Measurements from ENCODE around the gene CCDC80. TPM values are rescaled to one million over a fixed set of nuclear protein-coding genes. Genes with fewer than 3 reads are reported as not detected.
"Not testable (repeated sequence)": the region's sequence is repeated elsewhere in the genome, so short reads cannot be mapped to it uniquely, and the experiment has no call there.

CCDC80 gene
- total RNA-seq, 2 donors from 2014 or later, result not detected

DNA sequence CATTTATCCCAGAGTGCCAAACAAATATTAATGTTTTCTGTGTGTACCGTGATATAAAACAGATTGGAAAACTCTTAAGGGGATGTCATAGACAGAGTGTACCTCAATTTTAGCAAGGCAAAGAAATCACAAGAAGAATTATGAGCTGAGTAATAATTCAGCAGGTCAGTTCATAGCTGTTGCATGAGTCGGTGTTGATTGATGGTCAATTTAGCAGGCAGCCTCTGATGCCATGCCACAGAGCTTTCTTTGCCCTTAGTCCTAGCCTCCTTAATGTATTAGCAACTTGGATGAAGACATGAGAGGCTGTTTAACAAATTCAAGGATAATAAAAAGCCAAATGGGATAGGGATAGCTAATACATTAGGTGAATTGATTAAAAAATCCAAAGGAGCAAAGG, 72.3 kb downstream of the CCDC80 start:
- Mint-ChIP-seq H3K27me3 (no peaks in the 10 kb centered on the region), H3K27ac (no peak overlapping the region), H3K36me3 (ENCODE audit: low read depth) (peaks cover 60% of the 10 kb centered on the region), H3K9me3 (no peaks in the 10 kb centered on the region), H3K4me1 (peaks cover 21% of the 10 kb centered on the region), H3K4me3 (no peak overlapping the region)
- ATAC-seq (replicated peaks), result no peak

GRCh38 chr3:112564940-112565305, 76.0 kb downstream of the CCDC80 start:
- Mint-ChIP-seq H3K9me3 (no peaks in the 10 kb centered on the region), H3K4me3 (no peak overlapping the region), H3K27me3 (no peaks in the 10 kb centered on the region), H3K27ac (peak overlapping the region; percentile 17), H3K4me1 (peaks cover 22% of the 10 kb centered on the region), H3K36me3 (ENCODE audit: low read depth) (peaks cover 49% of the 10 kb centered on the region)
- ATAC-seq (replicated peaks), result no peak

DNA sequence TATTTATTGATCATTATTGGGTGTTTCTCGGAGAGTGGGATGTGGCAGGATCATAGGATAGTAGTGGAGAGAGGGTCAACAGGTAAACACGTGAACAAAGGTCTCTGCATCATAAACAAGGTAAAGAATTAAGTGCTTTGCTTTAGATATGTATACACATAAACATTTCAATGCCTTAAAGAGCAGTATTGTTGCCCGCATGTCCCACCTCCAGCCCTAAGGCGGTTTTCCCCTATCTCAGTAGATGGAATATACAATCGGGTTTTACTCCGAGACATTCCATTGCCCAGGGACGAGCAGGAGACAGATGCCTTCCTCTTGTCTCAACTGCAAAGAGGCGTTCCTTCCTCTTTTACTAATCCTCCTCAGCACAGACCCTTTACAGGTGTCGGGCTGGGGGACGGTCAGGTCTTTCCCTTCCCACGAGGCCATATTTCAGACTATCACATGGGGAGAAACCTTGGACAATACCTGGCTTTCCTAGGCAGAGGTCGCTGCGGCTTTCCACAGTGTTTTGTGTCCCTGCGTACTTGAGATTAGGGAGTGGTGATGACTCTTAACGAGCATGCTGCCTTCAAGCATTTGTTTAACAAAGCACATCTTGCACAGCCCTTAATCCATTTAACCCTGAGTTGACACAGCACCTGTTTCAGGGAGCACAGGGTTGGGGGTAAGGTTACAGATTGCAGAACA, 76.5 kb downstream of the CCDC80 start:
- peaks cover 28% of the 10 kb centered on the region for H3K4me1 Mint-ChIP-seq
- H3K4me3 Mint-ChIP-seq; H3K9me3 Mint-ChIP-seq; ATAC-seq (replicated peaks); H3K27me3 Mint-ChIP-seq: not testable (repeated sequence)
- H3K36me3 Mint-ChIP-seq (ENCODE audit: low read depth), result peaks cover 49% of the 10 kb centered on the region
- peak overlapping the region; percentile 36 for H3K27ac Mint-ChIP-seq

DNA sequence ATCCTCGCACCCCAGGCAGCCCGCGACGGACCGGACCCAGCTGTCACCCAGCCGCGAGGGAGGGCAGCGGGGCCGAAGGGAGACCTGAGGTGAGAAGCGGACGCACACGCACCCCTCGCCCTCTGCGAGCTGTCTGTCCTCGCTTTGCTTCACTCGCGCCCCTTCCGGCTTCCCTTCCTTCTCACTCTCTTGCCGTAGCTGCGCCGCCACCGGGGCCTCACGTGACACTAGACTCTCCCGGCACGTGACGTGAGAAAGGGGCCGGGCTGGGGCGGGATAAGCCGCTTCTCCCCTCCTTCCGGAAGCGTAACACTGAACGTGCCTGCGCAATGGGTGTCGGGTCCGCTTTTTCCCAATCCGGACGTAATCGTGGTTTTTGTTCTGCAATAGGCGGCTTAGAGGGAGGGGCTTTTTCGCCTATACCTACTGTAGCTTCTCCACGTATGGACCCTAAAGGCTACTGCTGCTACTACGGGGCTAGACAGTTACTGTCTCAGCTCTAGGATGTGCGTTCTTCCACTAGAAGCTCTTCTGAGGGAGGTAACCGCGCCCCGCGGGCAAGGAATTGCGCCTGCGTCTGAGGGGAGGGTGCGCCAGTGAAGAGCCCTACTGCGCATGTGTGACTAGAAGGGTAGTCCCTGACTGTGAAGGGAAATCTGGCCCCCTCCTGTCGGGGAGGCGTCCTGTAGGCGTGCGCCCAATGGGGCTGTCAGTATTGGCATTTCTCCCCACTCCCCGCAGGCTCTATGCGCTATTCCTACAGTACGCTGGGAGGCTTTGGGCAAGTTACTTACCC, 79.0 kb downstream of the CCDC80 start, which contains the start of the genes ATG3 and SLC35A5:
TSS of gene ATG3 (minus strand) at position 229 of the 796 bp plus-strand sequence. CDS start 434 bp downstream, outside the sequence.
TSS of gene SLC35A5 (plus strand) at position 312 of the 796 bp plus-strand sequence. CDS start 1,359 bp downstream, outside the sequence.
- no peaks in the 10 kb centered on the region for H3K9me3 Mint-ChIP-seq
- peak; percentile 85 for ATAC-seq (replicated peaks)
- peaks cover 67% of the 10 kb centered on the region for H3K36me3 Mint-ChIP-seq (ENCODE audit: low read depth)
- H3K4me3 Mint-ChIP-seq, result peak within 1 kb of the TSS; percentile 97
- H3K27me3 Mint-ChIP-seq, result no peaks in the 10 kb centered on the region
- H3K4me1 Mint-ChIP-seq, result peaks cover 35% of the 10 kb centered on the region
- peak within 1 kb of the TSS; percentile 97 for H3K27ac Mint-ChIP-seq

- peak overlapping the region; percentile 97 for H3K4me3 Mint-ChIP-seq
- peak overlapping the region; percentile 97 for H3K27ac Mint-ChIP-seq
- peaks cover 67% of the 10 kb centered on the region for H3K36me3 Mint-ChIP-seq (ENCODE audit: low read depth)
- peaks cover 31% of the 10 kb centered on the region for H3K4me1 Mint-ChIP-seq
- H3K27me3 Mint-ChIP-seq, result no peaks in the 10 kb centered on the region
- peak; percentile 64 for ATAC-seq (replicated peaks)
- no peaks in the 10 kb centered on the region for H3K9me3 Mint-ChIP-seq
Measured at GRCh38 chr3:112561484-112561733, 79.5 kb downstream of the CCDC80 start.

GRCh38 chr3:112560721-112561483, 80.0 kb downstream of the CCDC80 start:
- H3K36me3 Mint-ChIP-seq (ENCODE audit: low read depth), result peaks cover 65% of the 10 kb centered on the region
- H3K4me3 Mint-ChIP-seq, result peak overlapping the region; percentile 97
- peak overlapping the region; percentile 97 for H3K27ac Mint-ChIP-seq
- H3K9me3 Mint-ChIP-seq, result no peaks in the 10 kb centered on the region
- no peaks in the 10 kb centered on the region for H3K27me3 Mint-ChIP-seq
- H3K4me1 Mint-ChIP-seq, result peaks cover 29% of the 10 kb centered on the region
- peak; percentile 38 for ATAC-seq (replicated peaks)

GRCh38 chr3:112560307-112560706, 80.6 kb downstream of the CCDC80 start:
- peak overlapping the region; percentile 97 for H3K4me3 Mint-ChIP-seq
- H3K36me3 Mint-ChIP-seq (ENCODE audit: low read depth), result peaks cover 65% of the 10 kb centered on the region
- no peaks in the 10 kb centered on the region for H3K27me3 Mint-ChIP-seq
- H3K4me1 Mint-ChIP-seq, result peaks cover 31% of the 10 kb centered on the region
- ATAC-seq (replicated peaks), result no peak
- no peaks in the 10 kb centered on the region for H3K9me3 Mint-ChIP-seq
- H3K27ac Mint-ChIP-seq, result peak overlapping the region; percentile 97

DNA sequence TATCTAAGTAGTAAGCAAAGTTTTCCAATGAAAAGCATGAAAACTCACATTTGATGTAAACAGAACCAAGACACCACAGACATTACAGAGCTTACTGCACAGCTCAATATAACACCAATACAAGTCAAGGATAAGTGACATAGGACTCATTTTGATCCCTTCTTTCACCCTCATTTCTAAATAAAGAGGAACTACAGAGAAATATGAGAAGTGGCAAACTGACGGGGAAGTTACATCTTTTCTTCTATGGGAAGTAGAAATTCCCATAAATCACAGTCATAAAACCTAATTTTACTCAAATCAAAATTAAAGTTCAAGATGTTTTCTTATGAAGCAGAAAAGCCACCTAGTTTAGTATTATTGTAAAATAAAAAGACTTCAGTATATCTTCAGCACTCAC, 83.0 kb downstream of the CCDC80 start:
- Mint-ChIP-seq H3K27me3 (no peaks in the 10 kb centered on the region), H3K36me3 (ENCODE audit: low read depth) (peaks cover 71% of the 10 kb centered on the region), H3K9me3 (no peaks in the 10 kb centered on the region), H3K4me1 (peaks cover 33% of the 10 kb centered on the region), H3K4me3 (no peak overlapping the region), H3K27ac (no peak overlapping the region)
- no peak for ATAC-seq (replicated peaks)

- peak; percentile 34 for ATAC-seq (replicated peaks)
- Mint-ChIP-seq H3K27ac (peak overlapping the region; percentile 57), H3K9me3 (no peaks in the 10 kb centered on the region), H3K4me3 (peak overlapping the region; percentile 42), H3K4me1 (peaks cover 33% of the 10 kb centered on the region), H3K27me3 (no peaks in the 10 kb centered on the region), H3K36me3 (ENCODE audit: low read depth) (peaks cover 76% of the 10 kb centered on the region)
Measured at GRCh38 chr3:112555535-112556170, 85.3 kb downstream of the CCDC80 start.

- ATAC-seq (replicated peaks), result no peak
- Mint-ChIP-seq H3K9me3 (no peaks in the 10 kb centered on the region), H3K4me1 (peaks cover 12% of the 10 kb centered on the region), H3K36me3 (ENCODE audit: low read depth) (peaks cover 81% of the 10 kb centered on the region), H3K4me3 (no peak overlapping the region), H3K27ac (peak overlapping the region; percentile 13), H3K27me3 (no peaks in the 10 kb centered on the region)
Measured at GRCh38 chr3:112550859-112551258, 90.1 kb downstream of the CCDC80 start.

Other genes starting within 250 kb of the CCDC80 start
- gene BTLA, start 141.7 kb downstream of the CCDC80 start, total RNA-seq, result 10 to 100 TPM; 10.4 to 14.2 TPM
- gene ATG3, start 79.2 kb downstream of the CCDC80 start, total RNA-seq, result 10 to 100 TPM; 34.6 to 65.3 TPM
- gene SLC35A5, start 79.1 kb downstream of the CCDC80 start, total RNA-seq, result 10 to 100 TPM; 18.1 to 19.8 TPM
- not detected for gene CD200R1L, start 205.7 kb upstream of the CCDC80 start, total RNA-seq

Measured in activated T-helper 17 cell treated with anti-CD3 and anti-CD28 coated beads, Interleukin-2, amount 50 U/mL, for 72 hours (primary cell).